ENCODE measurements around the gene EPPIN. TPM values are rescaled to one million over a fixed set of nuclear protein-coding genes. Genes with fewer than 3 reads are reported as not detected.

EPPIN gene
- total and polyA plus RNA-seq, 2 of the 8 experiments (the other 6 are each of a cell fraction or from before 2014, with no cell fraction given): 0.06 TPM; not detected in 1

DNA sequence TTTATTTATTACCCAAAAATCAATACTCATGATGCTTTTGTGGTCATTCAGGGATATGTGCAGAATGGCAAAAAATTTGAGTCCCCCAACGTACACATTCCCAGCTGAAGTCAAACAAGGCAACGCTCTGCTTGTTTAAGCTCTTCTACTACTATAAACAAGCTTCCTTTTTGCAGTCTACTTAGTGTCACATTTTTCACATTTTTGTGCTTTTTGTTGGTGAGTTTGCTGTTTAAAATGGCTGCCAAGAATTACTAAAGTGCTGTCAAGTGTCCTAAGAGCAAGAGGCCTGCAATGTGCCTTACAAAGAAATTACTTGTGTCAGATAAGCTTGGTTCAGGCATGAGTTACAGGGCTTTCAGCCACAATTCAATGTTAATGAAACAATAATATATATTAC is 29.8 kb upstream of the EPPIN start:
- ChIA-PET CTCF (ENCODE audit: partially characterized antibody) (interaction anchor here (0.6 to 5.2 kb wide), 3 partner anchors 42 to 434 kb away, joined by 3 to 30 read pairs (median 4); no protein-coding TSS in a partner anchor), POLR2A (ENCODE audit: partially characterized antibody) (interaction anchor here (0.8 kb wide), 1 partner anchor 335 kb away, joined by 3 read pairs; the partner anchor contains the start of gene PLTP)
- FAIRE-seq (no peak), DNase-seq (ENCODE audit: low read depth in 1 of 2, low spot score in 2 of 2) (no peak)
- Histone ChIP-seq H4K20me1 (replicated peaks in 1 of 2; ENCODE audit: control insufficient read depth in 1 of 2, insufficient read depth in 2 of 2, low read length in 2 of 2) (no peaks in the 10 kb centered on the region), H2BK15ac (ENCODE audit: low read length) (no peak overlapping the region), H3K14ac (ENCODE audit: insufficient read length) (no peak overlapping the region), H3K36me3 (ENCODE audit: control insufficient read depth in 2 of 4, insufficient read depth in 4 of 4, low read length in 3 of 4) (no peaks in the 10 kb centered on the region), H3K9me3 (ENCODE audit: insufficient read depth in 2 of 2, low read depth in 1 of 2, low read length in 1 of 2) (no peaks in the 10 kb centered on the region), H2BK20ac (ENCODE audit: low read length) (no peak overlapping the region), H3K4me1 (replicated peaks in 1 of 4; ENCODE audit: control insufficient read depth in 3 of 4, insufficient read depth in 4 of 4, low read length in 3 of 4) (peaks cover 0 to 5% (median 2%) of the 10 kb centered on the region in 4 experiments; a peak in 4 of 7 replicates), H3K79me1 (ENCODE audit: low read depth, low read length) (no peaks in the 10 kb centered on the region), H3K79me2 (ENCODE audit: control insufficient read depth in 1 of 2, insufficient read depth in 2 of 2, low read length in 2 of 2) (no peaks in the 10 kb centered on the region), H3K27ac (ENCODE audit: low read depth, low read length) (no peak overlapping the region), H3K4me2 (ENCODE audit: insufficient read depth in 1 of 2, low read depth in 2 of 2, low read length in 2 of 2) (no peak overlapping the region), H2AK5ac (ENCODE audit: low read depth, low read length) (no peak overlapping the region), H4K5ac (ENCODE audit: insufficient read length, low read depth, low read length) (no peak overlapping the region), H3K18ac (ENCODE audit: extremely low read depth, low read length) (no peak overlapping the region), H3K9ac (replicated peaks in 1 of 4; ENCODE audit: extremely low read depth in 1 of 4, low read depth in 3 of 4, low read length in 3 of 4) (no peak overlapping the region), H3K4me3 (ENCODE audit: extremely low read depth in 1 of 4, insufficient read depth in 2 of 4, low read depth in 3 of 4, low read length in 4 of 4) (no peak overlapping the region), H3K27me3 (replicated peaks in 1 of 4; ENCODE audit: control insufficient read depth in 3 of 4, extremely low read depth in 1 of 4, insufficient read depth in 3 of 4, low read length in 3 of 4) (no peaks in the 10 kb centered on the region), H3K4ac (replicated peaks; ENCODE audit: insufficient read length, low read depth, low read length) (no peak overlapping the region), H3K56ac (replicated peaks; ENCODE audit: insufficient read length, low read depth, low read length) (no peak overlapping the region), H2BK120ac (replicated peaks; ENCODE audit: low read depth, low read length) (no peak overlapping the region), H2BK12ac (ENCODE audit: low read depth, low read length) (no peak overlapping the region; the same call in 1 of the 2 replicates), H2AFZ (ENCODE audit: low read length) (peak overlapping the region; percentile 55; the same call in 1 of the 2 replicates), H4K91ac (replicated peaks; ENCODE audit: insufficient read length, low read length) (no peak overlapping the region), H4K8ac (ENCODE audit: extremely low read depth, insufficient read depth, low read length) (no peak overlapping the region), H2BK5ac (ENCODE audit: low read depth, low read length) (no peak overlapping the region), H3K23me2 (ENCODE audit: low read depth, low read length) (no peaks in the 10 kb centered on the region), H3K23ac (ENCODE audit: insufficient read length) (no peak overlapping the region)
- 84% methylated on average over 2 of the region's 2 CpGs; no CpG with 5 or more reads in 1 of the 2 experiments for WGBS, 2 experiments (ENCODE audit: extremely low coverage in 1 of 2, insufficient coverage in 1 of 2, insufficient read length in 1 of 2, insufficient replicate concordance in 2 of 2, low coverage in 1 of 2, low lambda C conversion rate in 2 of 2, missing lambda C conversion rate in 1 of 2)
- TF ChIP-seq POU5F1 (IDR thresholded peaks at IDR 0.05; ENCODE audit: low read depth, low read length) (no peak), YY1 (IDR thresholded peaks at IDR 0.05; ENCODE audit: low read depth, low read length) (peak; percentile 65; the same call in 1 of the 2 replicates)
